ENCODE measurements around the gene SFMBT2.

The SFMBT2 gene

DNA sequence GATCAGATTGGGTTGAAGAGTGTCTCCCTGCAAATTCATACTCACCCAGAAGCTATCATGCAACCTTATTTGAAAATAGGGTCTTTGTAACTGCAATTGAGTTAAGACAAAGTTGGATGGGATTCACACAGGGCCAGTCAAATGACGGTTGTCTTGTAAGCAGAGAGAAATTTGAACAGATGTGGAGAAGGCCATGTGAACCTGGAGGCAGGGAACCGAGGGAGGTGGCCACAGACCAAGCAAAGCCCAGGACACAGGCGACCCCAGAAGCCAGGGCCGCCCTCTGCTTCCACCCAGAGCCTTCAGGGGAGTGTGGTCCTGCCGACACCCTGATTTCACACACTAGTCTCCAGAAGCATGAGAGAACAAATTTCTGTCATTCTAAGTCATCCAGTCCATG lies 140.8 kb downstream of the SFMBT2 start:
- DNase-seq (ENCODE audit: low read depth in 1 of 2, low spot score in 1 of 2): no peak

DNA sequence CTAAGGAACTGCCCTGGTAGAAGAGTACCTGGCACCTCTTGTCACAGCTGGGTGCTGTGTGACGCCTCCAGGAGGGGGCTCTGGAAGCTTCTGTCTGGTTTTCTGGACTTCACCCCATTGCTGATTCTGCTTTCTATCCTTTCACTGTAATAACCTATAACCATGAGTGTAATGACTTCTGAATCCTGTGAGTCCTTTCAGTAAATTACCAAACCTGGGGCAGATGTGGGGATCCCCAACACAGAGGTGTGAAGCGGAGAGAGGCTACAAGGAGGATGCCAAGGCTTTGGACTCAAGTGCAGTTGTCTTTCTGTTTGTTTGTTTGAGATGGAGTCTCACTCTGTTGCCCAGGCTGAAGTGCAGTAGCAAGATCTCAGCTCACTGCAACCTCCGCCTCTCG lies 143.7 kb downstream of the SFMBT2 start:
- DNase-seq (ENCODE audit: low read depth in 1 of 2, low spot score in 1 of 2): no peak

DNA sequence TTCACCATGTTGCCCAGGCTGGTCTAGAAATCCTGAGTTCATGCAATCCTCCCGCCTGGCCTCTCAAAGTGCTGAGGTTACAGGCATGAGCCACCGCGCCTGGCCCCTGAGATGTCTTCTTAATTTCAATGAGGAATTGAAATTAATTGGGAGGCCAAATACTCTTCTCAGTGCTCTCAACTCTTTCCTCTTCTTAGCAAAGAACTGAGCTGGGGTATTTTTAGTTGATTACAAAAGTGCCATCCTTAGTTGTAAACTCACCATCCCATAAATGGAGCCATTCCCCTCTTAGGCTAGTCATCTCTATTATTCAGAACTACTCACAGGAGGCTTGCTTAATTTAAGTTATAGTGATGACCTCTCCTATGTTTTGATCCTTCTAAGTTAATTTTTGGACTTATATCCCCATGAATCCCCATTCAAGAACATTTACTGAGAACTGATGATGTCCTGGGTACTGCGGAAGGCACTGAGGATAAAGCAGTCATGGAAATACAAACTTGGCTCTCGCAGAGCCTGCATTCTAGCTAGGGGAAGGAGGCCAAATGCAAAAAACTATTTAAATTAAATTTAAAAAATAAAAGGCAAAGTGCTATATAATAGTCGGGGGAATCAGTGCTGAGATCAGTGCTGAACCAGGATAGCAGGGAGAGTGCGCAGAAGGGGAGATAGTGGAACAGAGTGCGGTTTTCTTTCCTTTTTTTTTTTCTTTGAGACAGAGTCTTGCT lies 145.3 kb downstream of the SFMBT2 start:
- no peak for DNase-seq (ENCODE audit: low read depth in 1 of 2, low spot score in 1 of 2)

DNA sequence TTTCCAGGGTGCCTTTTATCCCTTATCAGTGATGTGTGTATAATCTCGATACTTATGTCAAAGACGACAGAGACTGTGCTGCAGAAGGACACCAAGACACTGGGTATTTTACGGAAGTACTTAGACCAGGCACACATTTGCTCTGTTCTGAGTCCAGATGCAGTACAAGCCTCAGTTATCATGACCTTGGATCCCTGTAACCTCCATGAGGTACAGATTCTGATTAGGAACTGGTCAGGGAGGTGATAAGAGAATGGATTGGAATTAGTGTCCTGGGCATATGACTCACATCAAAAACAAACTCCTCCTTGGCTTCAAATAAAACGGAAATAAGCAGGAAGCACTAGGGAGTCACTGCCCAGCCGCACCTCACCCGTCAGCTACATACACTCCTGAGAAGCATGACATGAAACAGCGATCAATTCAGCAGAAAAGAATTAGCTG lies 146.5 kb downstream of the SFMBT2 start:
- DNase-seq (ENCODE audit: low read depth in 1 of 2, low spot score in 1 of 2): no peak

DNA sequence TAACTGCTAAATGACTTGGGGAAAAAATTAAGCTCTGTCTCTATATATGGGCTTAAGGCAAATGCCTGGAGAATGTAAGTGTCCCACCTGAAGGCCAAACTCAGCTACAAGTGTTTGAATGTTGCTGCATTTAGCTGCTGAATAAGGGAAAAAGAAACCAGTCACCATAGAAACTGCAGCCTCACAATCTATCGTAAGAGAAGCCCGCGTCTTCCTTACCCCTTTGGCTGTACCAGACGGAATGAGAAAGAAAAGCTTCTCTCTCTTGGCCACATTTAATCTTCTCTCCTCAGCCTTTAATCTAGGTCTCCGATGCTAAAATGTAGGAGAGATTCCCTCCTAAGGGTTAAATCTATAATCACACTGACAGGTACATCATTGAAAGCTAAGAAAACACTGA lies 147.2 kb downstream of the SFMBT2 start:
- no peak for DNase-seq (ENCODE audit: low read depth in 1 of 2, low spot score in 1 of 2)

DNA sequence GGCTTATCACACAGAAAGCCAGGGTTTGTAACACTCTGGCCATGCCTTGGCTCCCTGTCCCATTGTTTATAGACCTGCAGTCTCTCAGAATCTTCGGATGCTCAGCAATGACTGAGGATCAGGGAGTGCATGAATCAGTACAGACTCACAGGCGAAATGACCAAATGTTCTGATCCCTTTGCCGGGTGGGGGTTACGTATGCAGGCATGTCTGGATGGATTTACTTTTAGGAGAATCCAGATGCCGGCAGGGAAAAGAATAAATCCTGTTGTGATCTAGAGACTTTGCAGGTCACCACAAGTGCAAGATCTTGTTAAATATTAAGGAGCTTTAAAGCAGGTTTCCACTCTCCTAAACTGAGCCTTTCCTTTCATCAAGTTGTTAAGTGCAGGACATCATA lies 149.5 kb downstream of the SFMBT2 start:
- no peak for DNase-seq (ENCODE audit: low read depth in 1 of 2, low spot score in 1 of 2)

DNA sequence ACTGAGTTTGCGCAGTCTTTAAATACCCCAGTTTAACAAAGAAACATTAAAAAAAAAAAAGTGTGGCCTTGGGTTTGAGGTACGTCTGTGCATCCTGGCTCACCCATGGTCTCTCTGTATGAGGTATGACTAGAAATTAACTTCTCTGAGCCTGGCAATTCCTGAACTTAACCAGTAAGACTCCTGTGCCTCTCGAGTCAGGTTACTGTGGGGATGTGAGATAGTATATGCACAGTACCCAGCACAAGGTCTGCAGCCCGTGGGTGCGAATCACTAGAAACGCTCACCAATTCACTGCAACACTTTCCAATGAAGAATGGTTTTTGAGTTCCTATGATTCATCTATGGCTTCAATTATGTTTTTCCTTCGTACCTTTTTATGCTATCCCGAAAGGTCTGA lies 149.9 kb downstream of the SFMBT2 start:
- no peak for DNase-seq (ENCODE audit: low read depth in 1 of 2, low spot score in 1 of 2)

DNA sequence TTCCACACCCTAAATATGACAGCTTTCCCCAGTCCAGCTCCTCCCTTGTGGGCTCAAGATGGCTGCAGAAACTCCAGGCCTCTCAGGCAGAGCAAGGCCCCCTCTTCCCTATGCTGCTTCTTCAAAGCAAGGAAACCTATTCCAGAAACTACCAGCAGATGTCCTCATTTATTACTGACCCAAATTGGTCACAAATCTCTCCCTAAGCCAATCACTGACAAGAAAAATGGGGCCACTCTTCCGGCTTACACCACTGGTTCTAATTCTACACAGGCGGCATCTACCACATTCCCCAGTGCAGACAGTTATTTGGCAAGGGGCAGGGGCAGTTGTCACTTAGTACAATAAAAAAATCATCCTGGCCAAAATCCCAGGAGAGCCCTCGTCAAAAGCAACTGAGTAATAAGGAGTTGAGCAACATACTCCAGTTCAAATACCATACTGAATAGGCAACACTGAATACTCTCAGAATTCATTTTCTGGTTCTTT lies 150.4 kb downstream of the SFMBT2 start:
- no peak for DNase-seq (ENCODE audit: low read depth in 1 of 2, low spot score in 1 of 2)

DNA sequence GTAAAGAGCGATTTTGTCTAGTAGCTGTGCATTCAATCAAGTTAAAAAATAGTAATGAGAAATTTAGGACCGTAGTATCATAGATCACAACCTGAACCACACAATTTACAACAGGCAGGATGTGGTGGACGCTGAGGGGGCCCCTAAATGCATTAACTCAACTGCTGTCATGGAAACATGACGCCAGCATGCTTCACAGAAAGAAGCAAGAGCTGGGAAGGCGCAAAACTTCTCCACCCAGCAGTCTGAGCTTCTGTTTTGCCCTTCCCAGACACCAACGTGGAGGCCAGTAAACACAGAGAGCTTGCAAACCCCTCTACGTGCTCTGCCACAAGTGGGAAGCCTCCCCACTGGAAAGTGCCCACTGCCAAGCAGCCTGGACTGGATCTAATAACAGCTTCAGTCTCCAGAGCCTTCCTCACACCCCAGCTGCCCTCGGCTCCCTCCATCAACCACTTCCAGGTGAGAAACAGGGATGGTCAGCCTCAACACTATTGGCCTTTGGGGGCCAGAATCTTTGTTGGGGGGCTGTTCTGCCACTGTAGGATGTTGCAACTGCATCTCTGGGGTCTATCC lies 151.8 kb downstream of the SFMBT2 start:
- DNase-seq (ENCODE audit: low read depth in 1 of 2, low spot score in 1 of 2): no peak

DNA sequence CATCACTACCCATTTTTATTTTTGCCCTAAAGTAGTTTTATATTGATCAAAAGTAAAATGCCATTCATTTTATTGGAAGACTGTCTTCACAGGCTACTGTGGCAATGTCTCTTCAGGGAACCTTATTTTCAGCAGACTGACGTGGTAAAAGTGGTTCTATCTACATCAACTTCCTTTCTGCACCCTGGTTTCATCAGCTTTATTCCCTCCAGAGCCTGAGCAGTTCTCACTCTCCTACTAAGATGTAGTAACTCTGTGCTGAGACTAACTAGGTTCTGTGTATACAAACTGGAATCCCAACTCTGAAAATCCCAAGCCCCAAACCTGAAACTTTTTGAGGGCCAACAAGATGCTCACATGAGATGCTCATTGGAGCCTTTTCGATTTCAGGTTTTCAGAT lies 155.3 kb downstream of the SFMBT2 start:
- no peak for DNase-seq (ENCODE audit: low read depth in 1 of 2, low spot score in 1 of 2)

DNA sequence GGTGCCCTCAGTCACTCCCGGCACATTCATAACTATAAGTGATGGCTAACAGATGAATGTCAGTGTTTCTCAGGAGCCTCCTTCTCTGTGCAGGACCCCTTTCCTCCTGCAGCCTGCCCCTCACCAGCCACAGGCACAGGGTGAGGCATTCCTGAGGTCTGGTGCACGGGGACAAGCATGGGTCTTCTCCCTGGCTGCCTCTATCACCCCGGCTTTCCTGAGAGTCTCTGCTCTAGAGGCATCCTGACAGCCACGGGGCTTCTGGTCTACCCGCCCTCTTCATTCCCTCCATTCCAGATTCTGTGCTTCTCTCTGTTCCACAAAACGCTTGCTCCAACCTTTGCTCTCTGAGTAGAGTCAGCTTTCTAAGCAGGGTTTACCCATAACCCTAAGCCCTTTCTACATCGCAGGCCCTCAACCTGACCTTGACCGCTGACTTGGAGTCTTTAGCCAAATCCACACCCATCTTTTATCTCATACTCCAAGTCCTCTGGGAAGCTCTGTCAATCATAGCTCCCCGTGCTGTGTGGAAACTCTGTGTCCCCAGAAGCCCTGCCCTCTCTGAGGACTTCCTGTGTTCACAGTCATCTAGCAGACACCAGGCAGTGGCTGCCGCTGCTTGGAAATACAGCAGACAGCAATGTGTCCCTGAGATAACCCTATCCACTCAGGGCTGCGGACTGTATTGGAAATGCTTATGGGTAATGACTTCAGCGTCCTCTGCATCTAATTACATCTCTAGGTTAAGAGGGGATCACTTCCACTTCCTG lies 159.0 kb downstream of the SFMBT2 start:
- no peak for DNase-seq (ENCODE audit: low read depth in 1 of 2, low spot score in 1 of 2)

DNA sequence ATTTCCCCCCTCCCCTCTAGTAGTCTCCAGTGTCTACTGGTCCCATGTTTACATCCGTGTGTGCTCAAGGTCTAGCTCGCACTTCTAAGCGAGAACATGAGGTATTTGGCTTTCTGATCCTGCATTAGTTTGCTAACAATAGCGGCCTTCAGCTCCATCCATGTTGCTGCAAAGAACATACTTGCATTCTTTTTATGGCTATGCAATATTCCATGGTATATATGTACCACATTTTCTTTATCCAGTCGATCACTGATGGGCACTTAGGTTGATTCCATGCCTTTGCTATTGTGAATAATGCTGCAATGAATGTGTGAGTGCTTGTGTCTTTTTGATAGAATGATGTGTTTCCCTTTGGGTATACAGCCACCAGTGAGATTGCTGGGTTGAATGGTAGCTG lies 160.6 kb downstream of the SFMBT2 start:
- no peak for DNase-seq (ENCODE audit: low read depth in 1 of 2, low spot score in 1 of 2)

DNA sequence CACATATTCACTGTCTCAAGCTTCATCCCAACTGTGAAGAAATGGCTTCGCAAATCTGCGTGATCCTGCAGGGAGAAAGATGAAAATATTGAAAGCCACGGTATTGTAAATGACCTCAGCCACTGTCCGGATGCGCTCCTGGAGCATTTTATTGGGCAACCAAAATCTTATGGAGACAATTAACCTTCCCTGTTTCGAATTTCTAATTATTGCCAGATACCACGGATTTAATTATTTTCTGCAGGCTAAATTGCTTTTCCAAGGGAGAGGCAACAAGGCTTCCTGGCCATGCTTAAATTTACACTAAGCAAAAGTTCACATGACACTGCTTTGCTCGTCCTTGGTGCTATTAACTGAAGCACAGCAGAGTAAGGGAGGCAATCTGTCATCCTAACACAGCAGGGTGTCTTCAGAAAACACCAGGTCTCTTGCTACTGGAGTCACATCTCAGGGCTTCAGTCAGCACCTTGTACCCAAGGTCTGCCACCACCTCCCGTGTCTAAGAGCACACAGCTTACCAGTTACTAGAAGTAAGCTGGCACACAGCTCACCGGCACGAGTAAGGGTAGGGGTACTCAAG lies 162.2 kb downstream of the SFMBT2 start:
- no peak for DNase-seq (ENCODE audit: low read depth in 1 of 2, low spot score in 1 of 2)

DNA sequence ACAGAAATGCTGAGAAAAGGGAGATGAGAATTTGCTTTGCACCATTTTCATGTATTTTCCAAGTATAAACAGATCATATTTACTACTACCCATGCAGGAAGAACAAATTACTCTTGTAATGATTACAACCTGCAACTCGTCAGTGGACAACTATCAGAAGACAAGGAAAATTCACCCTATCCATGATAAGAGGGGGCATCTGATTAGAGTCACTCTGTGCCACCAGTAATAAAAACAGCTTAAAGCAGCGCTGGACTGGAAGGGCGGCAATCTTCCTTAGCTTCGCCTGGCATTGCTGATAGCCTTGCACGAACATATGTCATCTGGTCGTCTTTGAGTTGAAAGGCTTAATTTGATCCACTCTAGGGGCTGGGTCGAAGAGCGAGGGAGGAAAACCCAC lies 162.7 kb downstream of the SFMBT2 start:
- DNase-seq (ENCODE audit: low read depth in 1 of 2, low spot score in 1 of 2): no peak

DNA sequence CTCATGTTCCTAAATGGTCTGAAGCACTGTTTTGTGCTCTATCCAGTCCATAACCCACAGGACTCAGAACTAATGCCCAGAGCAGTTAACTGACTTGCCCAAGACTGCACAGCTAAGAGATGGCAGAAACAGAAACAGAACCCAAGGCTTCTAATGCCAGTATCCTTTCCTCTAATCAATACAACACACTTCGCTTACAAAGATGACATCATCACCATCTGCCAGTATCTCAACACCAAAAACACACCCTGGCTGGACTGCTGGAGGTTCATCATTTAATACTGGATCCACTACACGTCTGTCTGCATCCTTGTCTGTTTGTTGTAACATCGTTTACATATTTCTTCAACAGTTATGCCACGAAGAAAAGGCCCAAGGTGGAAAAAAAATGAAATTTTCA lies 165.3 kb downstream of the SFMBT2 start:
- no peak for DNase-seq (ENCODE audit: low read depth in 1 of 2, low spot score in 1 of 2)

DNA sequence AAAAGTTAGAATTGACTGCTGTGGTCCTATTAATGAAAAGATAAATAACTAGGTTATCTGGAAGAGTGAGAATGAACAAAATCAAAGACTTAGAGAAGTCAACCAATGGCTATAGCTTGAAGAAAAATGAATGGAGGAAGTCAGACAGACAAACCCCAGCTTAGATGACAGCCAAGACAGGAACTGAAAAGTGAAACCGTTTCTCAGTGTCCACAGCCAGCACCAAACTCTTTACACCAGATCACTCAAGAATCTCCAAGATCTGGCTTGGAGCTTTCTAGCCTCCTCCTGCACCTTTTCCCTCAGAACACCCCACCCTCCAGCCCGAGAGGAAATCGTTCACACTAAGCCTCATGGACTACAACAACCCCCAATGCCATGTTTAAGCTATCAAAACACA lies 167.0 kb downstream of the SFMBT2 start:
- DNase-seq (ENCODE audit: low read depth in 1 of 2, low spot score in 1 of 2): no peak

DNA sequence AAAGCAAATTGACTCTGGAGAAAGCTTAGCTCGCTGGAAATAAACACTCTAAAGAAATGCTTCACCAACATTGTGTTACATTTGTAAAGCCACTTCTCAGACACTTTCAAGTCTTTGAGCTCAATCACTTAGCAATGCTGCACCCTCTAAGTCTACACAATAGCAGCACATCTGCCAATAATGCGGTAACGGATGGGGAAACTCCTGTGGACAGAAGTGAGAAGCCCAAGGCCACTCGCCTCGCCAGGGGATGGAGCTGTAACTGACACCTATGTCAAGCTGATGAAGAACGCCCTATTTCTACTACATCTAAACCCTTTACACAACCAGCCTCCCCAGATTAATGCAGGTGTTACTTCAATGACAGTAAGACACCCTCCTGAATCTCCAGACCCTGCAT lies 167.7 kb downstream of the SFMBT2 start:
- DNase-seq (ENCODE audit: low read depth in 1 of 2, low spot score in 1 of 2): no peak

DNA sequence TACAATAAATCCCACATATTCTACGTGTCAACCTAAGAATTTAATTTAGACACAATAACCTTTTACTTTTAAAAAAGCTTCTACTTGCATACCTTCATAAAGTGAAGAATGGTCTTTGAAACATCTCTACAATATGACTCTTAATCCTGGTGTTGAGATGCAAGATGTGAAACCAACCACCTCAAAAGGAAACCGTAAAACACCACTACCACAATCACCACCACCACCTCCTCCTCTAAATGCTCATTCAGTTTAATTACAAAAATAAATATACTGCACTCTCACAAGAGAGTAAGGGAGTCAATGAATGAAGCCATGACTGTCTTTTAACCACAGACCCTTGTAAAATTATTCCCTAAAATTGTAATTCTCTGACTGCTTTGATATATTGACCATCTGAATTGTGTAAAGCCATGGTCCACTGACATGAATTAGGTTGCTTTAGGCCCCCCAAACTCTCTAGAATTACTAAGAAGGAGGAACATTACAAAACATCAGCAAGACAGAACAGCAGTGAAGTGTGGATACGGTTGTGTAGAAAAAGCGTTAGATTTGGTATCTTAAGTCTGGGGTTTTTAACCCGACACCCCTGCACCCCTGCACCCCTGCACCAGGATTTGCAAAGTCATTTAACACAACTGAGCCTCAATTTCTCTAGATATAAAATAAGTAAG lies 171.4 kb downstream of the SFMBT2 start:
- DNase-seq (ENCODE audit: low read depth in 1 of 2, low spot score in 1 of 2): no peak

DNA sequence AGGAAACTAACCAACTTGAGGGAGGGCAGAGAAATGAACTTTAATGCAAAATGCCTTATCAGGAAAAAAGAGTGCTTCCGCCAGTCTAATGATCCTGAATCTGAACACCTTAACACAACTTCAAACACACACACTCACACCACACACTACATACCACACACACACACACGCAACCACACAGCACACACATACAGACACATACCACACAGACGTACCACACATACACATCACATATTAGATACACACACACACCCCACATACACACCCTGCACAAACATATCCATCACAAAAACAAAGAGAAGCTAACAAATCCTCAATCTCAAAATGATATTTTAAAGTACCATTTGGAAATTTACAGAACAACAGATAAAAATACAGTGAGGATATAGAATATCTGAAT lies 175.5 kb downstream of the SFMBT2 start:
- DNase-seq (ENCODE audit: low read depth in 1 of 2, low spot score in 1 of 2): no peak

DNA sequence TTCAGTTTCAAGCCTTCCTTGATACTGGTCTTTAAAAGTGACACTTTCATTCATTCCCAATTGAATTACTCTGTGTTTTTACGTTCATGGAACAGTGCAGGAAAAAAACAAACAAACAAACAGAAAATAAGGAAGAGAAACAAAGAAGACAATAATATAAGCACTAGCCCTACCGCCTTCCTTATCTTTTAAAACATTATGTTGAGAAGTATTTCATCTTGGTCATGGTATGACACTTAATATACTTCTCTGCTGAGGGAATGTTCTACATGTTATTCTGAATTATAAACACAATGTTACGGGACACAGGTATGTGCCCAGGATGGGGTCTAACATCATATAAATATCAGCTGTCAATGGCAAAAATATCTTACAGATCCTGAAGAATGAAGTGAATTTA lies 176.7 kb downstream of the SFMBT2 start:
- DNase-seq (ENCODE audit: low read depth in 1 of 2, low spot score in 1 of 2): no peak

DNA sequence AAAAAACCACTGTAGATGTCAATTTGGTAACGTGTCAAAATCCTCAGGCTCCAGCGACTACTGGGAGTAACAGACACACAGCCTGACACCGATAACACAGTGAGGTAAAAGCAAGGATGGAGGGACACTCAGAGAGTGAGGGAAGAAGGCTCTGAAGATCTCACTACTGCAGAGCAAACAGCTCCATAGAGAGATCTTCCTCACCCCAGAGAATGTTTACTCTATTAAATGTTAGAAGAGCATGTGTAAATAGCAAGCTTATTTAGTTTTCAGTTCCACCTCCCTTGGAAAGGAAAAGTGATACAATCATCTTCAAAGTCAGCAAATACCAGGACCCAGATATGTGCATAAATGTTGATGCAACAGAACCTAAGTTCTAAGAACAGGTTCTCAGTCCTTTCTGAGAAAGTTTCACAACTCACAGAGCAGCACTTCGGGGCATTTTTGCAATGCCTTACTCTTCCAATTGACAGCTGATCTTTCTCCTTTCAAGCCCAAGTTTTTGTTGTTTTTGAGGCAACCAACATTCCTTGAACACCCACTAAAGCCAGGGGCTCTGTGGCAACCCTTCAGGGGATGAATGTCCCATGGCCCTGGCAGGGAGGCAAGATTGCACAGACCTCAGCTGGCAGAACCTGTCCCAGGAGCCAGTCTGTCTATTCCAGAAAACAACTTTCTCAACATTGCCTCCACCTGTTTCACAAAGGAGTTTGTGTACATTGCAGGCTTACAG lies 177.4 kb downstream of the SFMBT2 start:
- DNase-seq (ENCODE audit: low read depth in 1 of 2, low spot score in 1 of 2): no peak
